ENCODE results near the gene FREM1.

The FREM1 gene

GRCh38 chr9:14731294-14731981, 178.8 kb downstream of the FREM1 start:
- H3K27ac ChIP-seq = no peak overlapping the region

GRCh38 chr9:14730461-14730898, 179.7 kb downstream of the FREM1 start:
- H3K27ac ChIP-seq = no peak overlapping the region
- H3K4me3 ChIP-seq = no peak overlapping the region

More at GRCh38 chr9:14731294-14731981, 178.8 kb downstream of the FREM1 start:
- H3K4me3 ChIP-seq = no peak overlapping the region

GRCh38 chr9:14723301-14723700, 186.9 kb downstream of the FREM1 start:
- H3K27ac ChIP-seq = no peak overlapping the region
- H3K4me3 ChIP-seq = no peak overlapping the region

GRCh38 chr9:14722391-14723035, 187.7 kb downstream of the FREM1 start, which contains the start of gene CER1:
Gene CER1, minus strand, starts transcription at chr9:14722733. Its CDS starts 61 bp downstream, at chr9:14722672.
- no peak within 1 kb of the TSS for H3K27ac ChIP-seq
- no peak within 1 kb of the TSS for H3K4me3 ChIP-seq

GRCh38 chr9:14719231-14719923, 190.9 kb downstream of the FREM1 start:
- H3K27ac ChIP-seq = no peak overlapping the region
- H3K4me3 ChIP-seq = no peak overlapping the region

- Histone ChIP-seq H3K4me3 (no peak overlapping the region), H3K27ac (no peak overlapping the region)
These were observed 195.1 kb downstream of the FREM1 start for GRCh38 chr9:14715102-14715501.

GRCh38 chr9:14713187-14713767, 197.0 kb downstream of the FREM1 start:
- Histone ChIP-seq H3K4me3 (no peak overlapping the region), H3K27ac (peak overlapping the region in 1 of 21 experiments; percentile 13)

- no peak overlapping the region for H3K4me3 ChIP-seq
- peak overlapping the region in 1 of 21 experiments; percentile 13 for H3K27ac ChIP-seq
These were observed 199.4 kb downstream of the FREM1 start for GRCh38 chr9:14710804-14711203.

- Histone ChIP-seq H3K27ac (no peak overlapping the region), H3K4me3 (no peak overlapping the region)
These were observed 203.6 kb downstream of the FREM1 start for GRCh38 chr9:14706530-14707140.

GRCh38 chr9:14705079-14705478, 205.1 kb downstream of the FREM1 start:
- Histone ChIP-seq H3K4me3 (no peak overlapping the region), H3K27ac (no peak overlapping the region)

GRCh38 chr9:14704281-14704680, 205.9 kb downstream of the FREM1 start:
- Histone ChIP-seq H3K4me3 (no peak overlapping the region), H3K27ac (no peak overlapping the region)

- Histone ChIP-seq H3K4me3 (no peak overlapping the region), H3K27ac (no peak overlapping the region)
These were observed 208.0 kb downstream of the FREM1 start for GRCh38 chr9:14702200-14702720.

- Histone ChIP-seq H3K4me3 (peak within 1 kb of the TSS; percentile 45 to 95 (median 84)), H3K27ac (peak within 1 kb of the TSS in 20 of 21 experiments; percentile 5 to 90 (median 76))
These were observed 216.9 kb downstream of the FREM1 start, which contains the start of gene ZDHHC21 for GRCh38 chr9:14693251-14693861. Gene ZDHHC21, minus strand, starts transcription at chr9:14693432. Its CDS starts 19,092 bp downstream, at chr9:14674340.

GRCh38 chr9:14692470-14693250, 217.6 kb downstream of the FREM1 start:
- H3K4me3 ChIP-seq = peak overlapping the region; percentile 45 to 95 (median 84)
- peak overlapping the region in 20 of 21 experiments; percentile 5 to 90 (median 76) for H3K27ac ChIP-seq

- Histone ChIP-seq H3K4me3 (no peak overlapping the region), H3K27ac (no peak overlapping the region)
These were observed 219.1 kb downstream of the FREM1 start for GRCh38 chr9:14690948-14691730.

- no peak overlapping the region for H3K4me3 ChIP-seq
- H3K27ac ChIP-seq = no peak overlapping the region
These were observed 223.0 kb downstream of the FREM1 start for GRCh38 chr9:14687042-14687719.

GRCh38 chr9:14686168-14686567, 224.1 kb downstream of the FREM1 start:
- Histone ChIP-seq H3K4me3 (no peak overlapping the region), H3K27ac (no peak overlapping the region)
